ENCODE results near the gene RAPGEF3.

Gene RAPGEF3

GRCh38 chr12:47741340-47741703 lies 17.4 kb downstream of the RAPGEF3 start:
- no peak for DNase-seq

GRCh38 chr12:47740606-47741339 lies 17.9 kb downstream of the RAPGEF3 start:
- no peak for DNase-seq

- no peak for DNase-seq
These were observed 18.7 kb downstream of the RAPGEF3 start for GRCh38 chr12:47739979-47740378.

DNA sequence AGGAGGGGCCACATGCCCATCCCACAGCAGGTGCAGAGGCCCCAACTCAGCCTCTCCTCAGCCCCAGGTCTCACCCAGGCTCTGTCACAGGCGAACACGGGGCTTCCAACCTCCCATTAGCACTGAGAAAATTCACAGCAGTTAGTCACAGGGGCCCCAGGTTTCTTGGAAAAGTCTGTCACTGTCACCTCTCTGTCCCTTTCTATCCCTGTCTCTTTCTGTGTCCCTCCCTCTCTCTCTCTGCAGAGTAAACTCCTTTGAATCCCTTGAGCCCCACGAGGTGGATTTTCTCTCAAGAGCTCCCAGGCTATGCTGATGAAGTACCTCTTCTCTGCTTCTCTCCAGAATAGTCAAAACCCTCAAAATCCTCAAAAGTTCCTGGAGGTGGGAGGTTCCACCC lies 19.4 kb downstream of the RAPGEF3 start:
- no peak for DNase-seq

DNA sequence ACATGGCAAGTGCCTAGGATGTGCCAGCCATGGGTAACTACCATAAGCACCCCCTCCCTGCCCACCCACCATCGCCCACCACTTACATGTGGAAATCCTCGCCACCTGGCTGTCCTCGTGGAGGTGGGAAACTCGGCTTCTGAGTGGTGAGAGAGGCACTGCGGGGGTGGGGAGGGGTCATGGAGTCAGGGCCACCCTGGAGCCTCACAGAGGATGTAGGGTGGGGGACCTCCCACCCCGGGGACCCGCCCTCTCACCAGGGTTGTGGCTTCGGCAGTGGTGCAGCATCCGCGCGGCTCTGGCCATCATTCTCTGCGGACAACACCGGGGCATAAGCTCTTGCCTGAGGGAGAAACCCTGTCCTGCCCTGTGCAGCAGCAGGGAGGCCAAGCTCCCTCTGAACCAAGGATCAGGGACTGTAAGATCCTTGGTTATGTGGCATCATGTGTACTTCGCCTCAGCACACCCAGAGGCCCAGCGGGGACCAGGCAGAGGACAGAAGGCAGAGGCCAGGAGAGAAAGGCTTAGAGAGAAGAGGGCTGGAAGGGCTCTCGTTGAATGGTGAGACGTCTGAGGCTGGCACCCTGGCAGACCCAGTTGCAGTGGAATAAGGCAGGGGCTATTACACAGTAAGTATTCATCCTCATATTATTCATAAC lies 20.6 kb downstream of the RAPGEF3 start:
- DNase-seq = no peak

- DNase-seq = no peak
These were observed 21.6 kb downstream of the RAPGEF3 start for GRCh38 chr12:47736877-47737676.

- no peak for DNase-seq
These were observed 22.5 kb downstream of the RAPGEF3 start for GRCh38 chr12:47736216-47736615.

DNA sequence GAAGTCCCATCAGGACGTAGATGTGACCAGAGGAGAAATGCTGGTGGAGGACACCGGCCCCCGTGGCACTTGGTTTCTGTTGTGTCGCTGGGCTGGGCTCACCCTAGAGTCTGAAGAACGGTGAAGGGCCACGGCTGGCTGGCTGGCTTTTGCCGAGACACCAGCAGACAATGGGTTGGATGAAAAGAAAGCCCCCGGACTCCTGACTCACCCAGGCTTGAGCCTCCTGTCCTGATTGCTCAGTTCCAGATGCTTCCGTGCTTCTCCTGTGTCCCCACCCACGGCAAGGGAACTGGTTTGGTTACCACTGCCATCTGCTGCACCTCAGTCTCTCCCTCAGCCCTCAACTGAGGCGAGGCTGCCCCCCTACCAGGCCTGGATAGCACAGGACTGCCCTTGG lies 23.0 kb downstream of the RAPGEF3 start:
- DNase-seq = no peak

DNA sequence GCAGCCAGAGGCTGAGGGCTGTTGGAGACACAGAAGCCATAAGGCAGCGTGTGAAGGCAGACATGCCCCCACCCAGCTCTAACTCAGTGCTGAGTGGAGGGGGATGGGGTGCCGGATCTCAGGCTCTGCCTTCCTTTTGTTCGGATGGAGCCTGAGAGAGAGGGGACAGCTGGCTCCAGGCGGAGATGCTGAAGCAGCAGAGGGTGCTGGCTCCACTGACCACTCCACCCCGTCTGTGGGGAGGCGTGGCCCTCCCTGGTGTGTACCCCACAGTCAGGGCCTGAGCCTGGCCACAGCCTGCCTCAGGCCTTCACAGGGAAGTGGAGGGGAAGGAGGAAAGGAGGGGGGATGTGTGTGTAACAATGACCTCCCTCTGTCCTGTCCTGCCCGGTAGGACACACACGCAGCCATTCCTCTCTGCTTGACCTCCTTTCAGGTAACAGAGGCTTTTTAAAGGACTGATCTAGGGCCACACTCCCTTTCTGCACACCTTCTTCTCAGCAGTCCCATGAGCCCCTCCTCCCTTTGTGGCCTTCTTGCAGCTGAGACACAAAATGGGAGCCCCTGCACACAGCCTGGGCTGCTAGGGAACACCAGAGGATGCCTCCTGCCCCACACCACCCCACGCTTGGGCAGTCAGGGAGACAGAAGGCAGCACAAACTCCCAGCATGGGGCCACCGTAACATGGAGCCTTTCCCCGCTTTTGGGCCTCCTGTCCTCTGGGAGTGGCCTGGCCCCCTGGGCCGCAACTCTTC lies 23.8 kb downstream of the RAPGEF3 start:
- no peak for DNase-seq

DNA sequence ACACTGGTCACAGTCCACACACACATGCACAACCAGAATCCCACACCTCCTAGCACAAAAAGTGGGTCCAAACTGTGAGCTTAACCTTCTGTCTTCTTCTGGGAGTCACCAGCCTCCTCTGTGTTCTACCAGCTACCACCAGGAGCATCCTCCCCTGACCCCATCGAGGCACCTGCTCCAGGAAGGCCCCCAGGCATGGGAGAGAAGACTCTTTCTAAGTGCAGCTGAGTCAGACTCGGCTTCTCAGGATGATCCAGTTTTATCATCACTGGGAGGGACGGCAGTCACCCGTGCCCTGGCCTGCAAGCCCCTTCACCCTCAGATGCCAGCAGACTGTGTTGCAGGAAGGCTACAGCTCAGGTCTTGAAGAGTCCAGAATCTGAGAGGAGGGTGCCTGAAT lies 25.5 kb downstream of the RAPGEF3 start:
- no peak for DNase-seq

GRCh38 chr12:47732504-47732903 lies 26.2 kb downstream of the RAPGEF3 start:
- no peak for DNase-seq

GRCh38 chr12:47731723-47732122 lies 27.0 kb downstream of the RAPGEF3 start:
- no peak for DNase-seq

- no peak for DNase-seq
These were observed 28.3 kb downstream of the RAPGEF3 start for GRCh38 chr12:47730341-47730744.

GRCh38 chr12:47729233-47729632 lies 29.4 kb downstream of the RAPGEF3 start:
- no peak for DNase-seq

DNA sequence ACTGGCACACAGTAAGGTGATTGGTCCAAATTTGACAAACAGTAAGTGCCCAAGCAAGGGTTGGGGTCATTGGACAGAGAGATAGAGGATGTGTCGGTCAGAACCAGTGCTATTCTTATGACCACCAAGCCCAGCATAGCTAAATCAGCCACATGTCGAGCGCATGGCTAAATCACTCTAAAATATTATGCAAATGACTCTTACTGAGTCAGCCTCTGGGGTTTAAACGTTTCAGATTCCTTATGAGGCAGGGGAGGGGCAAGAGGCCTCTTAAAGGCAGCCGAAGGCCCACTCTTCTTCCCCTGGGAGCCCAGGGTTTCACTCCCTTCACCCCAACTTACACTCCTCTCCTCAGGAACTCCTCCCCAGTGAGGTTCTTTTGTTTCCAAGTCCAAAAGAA lies 32.8 kb downstream of the RAPGEF3 start:
- no peak for DNase-seq

- DNase-seq = no peak
These were observed 33.4 kb downstream of the RAPGEF3 start, which contains the start of gene ENDOU for GRCh38 chr12:47725091-47725772. Gene ENDOU, minus strand, starts transcription at chr12:47725490. Its CDS starts 77 bp downstream, at chr12:47725413.

GRCh38 chr12:47722941-47723631 lies 35.6 kb downstream of the RAPGEF3 start:
- no peak for DNase-seq

- DNase-seq = no peak
These were observed 36.4 kb downstream of the RAPGEF3 start for GRCh38 chr12:47722136-47722834.

GRCh38 chr12:47721431-47721973 lies 37.2 kb downstream of the RAPGEF3 start:
- no peak for DNase-seq

DNA sequence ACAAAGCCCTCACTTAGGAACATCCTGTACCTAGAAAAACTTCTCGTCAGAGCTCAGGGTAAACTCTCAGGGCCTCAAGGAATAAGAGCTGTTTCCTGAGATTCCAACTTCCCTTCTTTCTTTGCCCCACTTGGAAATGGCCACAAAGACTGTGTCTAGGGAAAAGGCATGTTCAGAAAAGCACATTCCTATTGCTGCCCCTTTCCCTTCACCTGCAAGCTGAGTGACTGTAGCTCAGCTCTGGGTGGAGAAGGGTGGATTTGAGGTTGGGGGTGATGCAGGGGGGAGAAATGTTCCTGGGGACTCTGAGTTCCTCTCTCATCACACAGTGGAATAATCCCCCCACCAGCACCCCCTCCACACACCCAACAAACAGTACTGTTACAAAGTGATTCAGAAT lies 40.1 kb downstream of the RAPGEF3 start:
- DNase-seq = no peak

Measured in cerebellar nuclear complex (tissue), 1 donor.